HG02571 (cell line): Measurements from ENCODE around the gene ATXN10.

ENCODE experiments used
- ATAC-seq: cut with Tn5 transposase; IDR thresholded peaks from one replicate; pipeline ENCODE4 v1.9.1; 2021; ENCODE audit warnings: mild to moderate bottlenecking, moderate library complexity; ENCODE audit not compliant: unreplicated experiment

ATXN10 gene

DNA sequence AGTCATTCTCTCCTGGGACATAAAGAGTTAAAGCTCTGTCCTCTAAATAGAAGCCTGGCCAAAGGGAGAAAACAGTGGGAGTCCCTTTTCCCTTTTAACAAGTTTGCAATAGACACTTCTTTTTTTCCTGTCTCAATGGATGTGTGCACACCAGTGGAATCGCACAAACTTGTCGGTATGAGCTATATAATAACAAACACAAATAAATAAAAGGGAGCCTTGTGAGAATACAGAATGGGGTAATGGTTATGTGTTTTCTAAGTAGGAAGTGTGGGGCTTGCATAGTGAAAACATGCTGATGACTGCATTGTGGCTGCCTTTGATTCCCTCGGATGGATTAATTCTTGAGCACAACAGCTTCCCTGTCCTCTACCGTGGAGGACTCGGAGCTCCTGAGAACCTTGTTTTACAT is 173.4 kb downstream of the ATXN10 start:
- no peak for ATAC-seq

- ATAC-seq, result no peak
Measured at GRCh38 chr22:45846952-45847351, 175.3 kb downstream of the ATXN10 start.

DNA sequence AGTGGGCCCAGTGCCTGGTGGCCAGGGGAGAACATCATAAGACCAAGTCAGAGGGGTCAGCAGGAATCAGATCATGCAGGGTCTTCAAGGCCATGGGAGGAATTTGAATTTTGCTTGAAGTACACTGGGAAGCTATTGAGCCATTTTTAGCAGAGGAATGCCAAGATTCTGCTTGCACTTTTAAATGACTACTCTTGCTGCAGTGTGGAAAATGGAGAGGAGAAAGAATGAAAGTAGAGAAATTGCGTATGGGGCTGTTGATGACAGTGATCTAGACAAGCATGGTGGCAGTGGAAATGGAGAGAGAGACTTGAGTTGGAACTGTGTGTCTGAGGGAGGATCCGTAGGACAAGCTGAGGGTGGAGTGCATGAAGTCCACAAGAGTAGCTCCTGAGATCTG is 177.3 kb downstream of the ATXN10 start:
- no peak for ATAC-seq

DNA sequence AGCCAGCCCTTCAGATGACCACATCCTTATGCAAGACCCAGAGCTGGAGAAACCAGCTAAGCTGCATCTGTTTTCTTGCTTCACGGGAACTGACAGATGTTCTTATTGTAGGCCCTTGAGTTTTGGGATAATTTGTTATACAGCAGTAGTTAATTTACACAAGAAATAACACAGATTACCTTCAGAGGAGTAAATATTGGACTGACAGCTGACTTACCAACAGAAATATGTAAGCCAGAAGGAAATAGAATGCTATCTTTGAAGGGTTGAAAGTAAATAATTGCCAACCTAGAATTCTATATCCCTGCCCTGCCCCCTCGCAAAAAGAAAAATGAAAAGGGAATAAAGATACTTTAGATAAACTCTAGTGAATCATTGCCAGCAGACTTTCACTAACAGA is 181.2 kb downstream of the ATXN10 start:
- no peak for ATAC-seq

- no peak for ATAC-seq
Measured at GRCh38 chr22:45855961-45856360, 184.3 kb downstream of the ATXN10 start.

- ATAC-seq, result no peak
Measured at GRCh38 chr22:45857519-45857918, 185.9 kb downstream of the ATXN10 start.

DNA sequence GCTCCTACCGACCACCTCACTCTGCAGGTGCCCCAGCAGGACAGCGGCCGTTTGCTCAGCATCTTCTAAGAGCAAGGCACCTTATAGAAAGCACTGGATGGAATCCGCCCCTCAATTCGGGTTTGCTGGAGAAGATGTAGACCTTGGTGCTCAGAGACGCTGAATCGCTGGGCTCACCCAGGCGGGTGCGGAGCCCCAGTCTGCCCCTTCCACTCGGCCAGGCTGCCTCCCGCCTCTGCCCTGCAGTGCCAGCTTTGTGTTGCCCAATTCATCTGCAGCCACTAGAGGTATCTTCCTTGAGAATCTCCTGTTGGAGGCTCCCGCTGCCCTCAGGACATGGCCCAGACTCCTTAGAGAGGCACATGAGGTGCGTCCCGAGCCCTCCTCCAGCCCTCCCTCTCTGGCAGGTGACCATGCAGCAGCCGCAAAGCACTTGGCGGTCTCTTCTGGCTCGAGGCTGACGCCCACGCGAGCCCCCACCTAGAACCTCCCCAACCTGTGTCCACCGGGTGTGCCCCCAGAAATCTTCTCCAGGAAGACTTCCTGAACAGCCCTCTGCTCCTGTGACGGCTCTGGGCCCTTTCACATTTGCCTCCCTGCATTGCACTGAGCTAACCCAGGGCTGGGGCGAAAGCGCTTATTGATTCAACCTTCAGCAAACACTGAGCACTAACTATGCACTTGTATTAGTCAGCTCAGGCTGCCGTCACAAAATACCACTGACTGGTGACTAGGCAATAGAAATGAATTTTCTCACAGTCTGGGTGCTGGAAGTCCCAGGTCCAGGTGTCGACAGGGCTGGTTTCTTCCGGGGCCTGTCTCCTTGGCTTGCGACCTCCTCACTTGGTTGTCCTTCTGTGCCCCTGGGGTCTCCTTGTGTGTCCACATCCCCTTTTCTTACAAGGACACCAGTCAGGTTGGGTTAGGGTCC is 187.9 kb downstream of the ATXN10 start:
- ATAC-seq, result no peak

- ATAC-seq, result no peak
Measured at GRCh38 chr22:45860201-45860600, 188.6 kb downstream of the ATXN10 start.

- no peak for ATAC-seq
Measured at GRCh38 chr22:45861259-45861658, 189.6 kb downstream of the ATXN10 start.

DNA sequence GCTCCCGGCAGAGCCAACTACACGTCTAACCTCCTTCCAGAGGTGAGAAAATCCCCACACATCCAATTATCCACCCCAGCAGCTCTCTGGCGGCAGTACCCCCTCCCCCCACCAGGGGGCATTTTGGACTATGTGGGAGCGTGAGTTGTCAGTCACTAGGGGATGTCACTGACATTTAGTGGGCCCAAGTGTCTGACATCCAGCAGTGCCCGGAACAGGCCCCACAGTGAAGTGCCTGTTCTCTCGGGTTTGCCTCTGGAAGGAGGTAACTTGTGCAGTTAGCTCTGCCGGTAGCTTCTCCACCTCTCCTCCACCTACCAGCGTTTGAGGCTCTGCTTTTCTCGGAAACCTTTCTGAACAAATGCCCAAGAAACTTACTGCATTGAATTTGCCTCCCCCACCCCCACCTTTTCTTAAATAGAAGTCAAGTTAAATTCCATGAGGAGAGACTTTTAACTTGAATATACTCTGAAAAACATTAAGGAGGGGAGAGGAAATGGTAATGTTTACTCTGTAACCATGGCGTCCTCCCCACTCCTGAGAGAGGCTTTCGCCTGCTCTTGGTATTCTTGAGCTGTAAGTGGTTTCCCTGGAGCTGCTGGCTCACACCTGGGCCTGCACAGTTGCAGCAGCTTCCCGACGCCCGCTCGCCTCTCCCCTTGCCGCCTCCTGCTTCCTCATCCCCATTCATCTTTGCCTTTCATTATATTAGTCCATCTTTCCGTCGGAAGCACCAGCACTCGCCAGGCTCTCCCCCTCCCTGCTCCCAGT is 192.5 kb downstream of the ATXN10 start:
- ATAC-seq, result no peak

DNA sequence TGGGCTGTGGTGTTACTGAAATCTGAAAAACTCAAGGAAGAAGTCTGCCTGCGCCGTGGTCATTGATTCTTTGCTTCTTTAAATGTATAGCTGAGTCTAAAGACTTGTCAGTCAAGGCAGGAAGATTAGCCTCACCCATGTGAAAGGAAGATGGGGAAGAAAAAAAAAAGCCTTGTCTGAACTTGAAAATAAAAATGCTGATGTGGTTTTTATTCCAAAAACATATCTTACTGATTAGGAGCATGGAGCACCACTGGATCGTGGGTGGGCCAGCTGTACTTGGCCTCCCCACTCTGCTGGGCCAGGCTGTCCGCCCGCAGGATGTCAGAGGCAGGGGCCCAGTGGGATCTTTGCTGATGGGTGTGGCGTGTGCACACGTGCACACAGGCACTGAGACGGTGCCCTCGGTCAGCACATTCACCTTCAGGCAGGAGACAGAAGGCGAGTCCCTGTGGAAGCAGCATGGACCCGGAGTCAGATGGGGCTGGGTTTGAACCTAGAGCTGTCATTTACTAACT is 193.4 kb downstream of the ATXN10 start:
- ATAC-seq, result no peak

DNA sequence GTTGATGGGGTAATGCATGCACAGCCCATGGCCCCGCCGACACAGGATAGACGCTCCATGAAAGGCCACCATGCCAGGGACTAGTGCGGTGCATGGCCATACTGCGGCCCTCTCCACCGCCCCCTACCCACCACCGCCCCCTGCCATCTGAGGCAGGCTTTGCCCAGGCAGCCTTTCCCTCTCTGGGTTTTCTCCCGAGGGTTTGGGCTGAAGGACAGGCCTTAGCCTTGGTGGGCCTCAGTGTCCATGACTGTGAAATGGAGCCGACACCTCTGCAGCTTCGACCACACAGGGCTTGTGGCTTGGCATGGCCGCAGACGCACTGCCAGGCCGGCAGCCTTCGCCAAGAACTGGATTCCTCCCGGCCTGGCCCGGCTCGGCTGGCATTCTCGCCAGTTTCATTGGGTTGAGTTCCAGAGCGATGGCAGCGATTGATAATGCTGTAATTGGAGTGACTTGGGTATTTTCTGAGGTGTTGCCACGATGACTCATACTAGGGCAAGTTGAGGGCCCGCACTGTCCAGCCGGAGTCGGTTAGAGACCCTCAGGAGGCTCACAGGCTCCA is 194.0 kb downstream of the ATXN10 start:
- no peak for ATAC-seq

- ATAC-seq, result no peak
Measured at GRCh38 chr22:45866126-45866645, 194.6 kb downstream of the ATXN10 start.

DNA sequence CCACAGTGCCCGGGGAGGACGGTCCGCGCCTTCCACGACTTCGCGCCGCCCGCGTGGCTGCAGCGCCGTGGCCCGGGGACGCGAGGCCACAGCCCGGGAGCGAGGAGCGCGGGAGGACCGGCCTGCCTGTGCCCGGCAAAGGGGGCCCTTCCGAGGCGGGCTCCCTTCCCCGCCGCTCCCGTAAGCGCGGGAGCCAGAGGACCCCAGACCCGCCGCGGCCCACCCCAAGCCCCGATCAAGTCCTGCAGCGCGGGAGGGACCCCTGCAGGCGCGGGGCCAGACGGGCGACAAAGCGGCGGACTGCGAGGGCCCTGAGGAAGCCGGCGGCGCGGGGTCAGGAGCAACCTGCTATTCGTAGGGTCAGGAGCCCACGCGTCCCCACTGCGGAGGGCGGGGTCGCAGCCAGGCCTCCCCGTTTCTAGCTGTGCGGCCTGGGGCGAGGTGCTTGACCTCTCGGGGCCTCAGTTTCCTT is 195.0 kb downstream of the ATXN10 start:
- ATAC-seq, result no peak

GRCh38 chr22:45867118-45867905 is 195.7 kb downstream of the ATXN10 start:
- no peak for ATAC-seq

DNA sequence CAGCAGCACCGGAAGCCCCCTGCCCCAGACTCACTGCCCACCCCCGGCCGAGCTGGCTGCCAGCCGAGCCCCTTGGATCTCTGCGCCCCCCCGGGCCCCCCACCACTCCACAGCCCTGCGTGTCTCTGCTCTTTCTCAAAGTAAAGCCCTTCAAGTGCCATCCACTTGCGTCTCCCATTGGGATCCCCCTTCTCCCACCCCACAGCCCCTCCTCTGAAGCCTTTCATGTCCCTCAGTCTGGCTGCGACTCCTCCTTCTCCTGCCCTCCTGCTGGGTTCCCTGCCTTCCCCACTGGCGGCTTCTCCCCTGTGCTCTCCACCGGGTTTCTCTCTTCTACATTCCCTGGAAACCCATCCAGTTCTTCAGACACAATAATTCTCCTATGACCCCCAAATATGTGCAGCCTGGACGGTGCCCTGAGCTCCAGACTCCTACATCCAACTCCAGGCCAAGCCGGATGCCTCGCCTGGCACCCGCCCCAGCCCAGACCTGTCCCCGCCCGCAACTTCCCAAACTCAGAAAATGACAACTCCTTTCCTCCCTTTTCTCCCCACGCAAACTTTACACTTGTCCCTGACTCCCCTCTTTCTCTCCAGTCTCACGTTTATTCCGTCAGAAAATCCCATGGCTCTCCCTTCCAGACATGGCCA is 196.4 kb downstream of the ATXN10 start:
- no peak for ATAC-seq

DNA sequence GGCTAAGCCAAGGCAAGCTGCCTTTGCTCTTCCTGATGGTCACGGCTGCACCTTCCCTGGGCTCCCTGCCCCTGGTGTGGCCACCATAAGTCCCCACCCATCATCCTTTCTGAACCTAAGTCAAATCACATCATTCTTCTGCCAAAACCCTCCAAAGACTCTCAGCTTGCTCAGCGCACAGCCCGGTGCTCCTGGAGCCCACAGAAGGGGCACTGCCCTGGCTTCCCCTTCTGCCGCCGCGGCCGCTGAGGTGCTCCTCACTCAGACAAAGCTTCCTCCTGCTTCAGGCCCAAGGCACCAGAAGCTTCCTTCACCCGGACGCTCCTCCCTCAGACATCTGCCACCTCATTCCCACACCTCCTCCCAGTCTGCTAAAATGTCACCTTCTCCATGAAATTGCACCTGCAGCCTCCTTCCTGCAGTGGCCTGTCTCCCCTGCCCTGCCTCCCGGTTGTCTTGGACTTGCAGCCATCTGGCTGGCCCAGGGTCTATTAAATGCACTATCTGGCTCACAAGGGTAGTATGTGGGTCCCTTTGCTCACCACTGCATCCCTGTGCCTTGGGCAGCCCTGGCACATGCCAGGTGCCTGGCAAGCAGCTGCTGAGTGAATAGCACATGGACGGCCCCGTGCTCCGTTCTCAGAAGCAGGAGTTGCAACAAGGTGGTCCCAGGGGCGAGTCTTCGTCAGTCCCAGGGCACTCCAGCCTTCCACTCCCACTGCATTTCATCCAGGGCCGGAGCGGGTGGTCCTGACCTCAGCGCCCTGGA is 197.1 kb downstream of the ATXN10 start:
- ATAC-seq, result no peak

DNA sequence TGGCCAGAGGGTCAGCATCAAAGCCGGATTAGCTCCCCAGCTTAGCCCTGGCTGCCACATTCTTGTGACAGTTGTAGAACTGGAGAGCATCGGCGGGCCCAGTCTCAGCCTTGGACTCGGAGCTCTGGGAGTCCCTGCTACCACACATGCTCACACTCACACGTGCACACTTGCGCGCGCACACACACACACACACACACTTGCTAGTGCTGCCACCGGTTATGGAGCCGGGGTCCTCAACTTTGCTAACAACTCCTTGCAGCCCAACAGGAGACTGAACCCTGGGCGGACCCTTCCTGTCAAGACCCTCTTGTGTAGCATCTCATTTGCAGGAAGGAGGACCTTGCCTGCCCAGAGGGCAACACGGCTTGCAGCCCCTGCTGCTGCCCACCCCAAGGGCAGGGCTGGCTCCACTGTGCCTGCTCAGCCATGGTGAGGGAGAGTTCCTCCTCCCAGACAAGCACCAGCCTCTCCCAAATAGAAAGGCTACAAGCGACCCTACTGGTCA is 197.8 kb downstream of the ATXN10 start:
- ATAC-seq, result no peak

DNA sequence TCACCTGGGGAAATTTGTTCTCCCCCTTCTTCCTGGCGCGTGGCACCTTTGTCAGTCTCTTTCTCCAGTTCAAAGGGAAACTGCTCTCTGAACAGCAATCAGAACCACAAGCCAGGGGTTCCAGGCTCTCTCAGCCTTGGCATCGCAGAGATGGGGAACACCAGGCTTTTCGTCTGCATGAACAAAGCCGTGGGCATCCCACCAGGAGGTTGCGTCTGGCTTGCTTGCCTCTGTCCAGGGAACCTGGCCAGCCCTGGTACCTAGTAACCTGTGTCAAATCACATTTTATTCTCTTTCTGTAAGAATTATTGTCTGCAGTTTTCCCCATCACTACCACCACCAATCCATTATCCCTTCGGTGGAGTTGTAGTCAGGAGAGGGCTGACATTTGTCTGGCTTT is 198.4 kb downstream of the ATXN10 start:
- no peak for ATAC-seq
